Effector CD4-positive, alpha-beta T cell (primary cell): ENCODE results near the gene APMAP.
A peak's percentile ranks its signal among the peaks of the same experiment; 100 is the strongest.

ENCODE experiments used
- DNase-seq: peaks from one replicate; pipeline ENCODE4 v3.0.0-alpha.2; 2020
- total RNA-seq: gene quantifications from one replicate; lab custom pipeline; 2026; lab: John Stamatoyannopoulos, UW

Gene APMAP, protein sequence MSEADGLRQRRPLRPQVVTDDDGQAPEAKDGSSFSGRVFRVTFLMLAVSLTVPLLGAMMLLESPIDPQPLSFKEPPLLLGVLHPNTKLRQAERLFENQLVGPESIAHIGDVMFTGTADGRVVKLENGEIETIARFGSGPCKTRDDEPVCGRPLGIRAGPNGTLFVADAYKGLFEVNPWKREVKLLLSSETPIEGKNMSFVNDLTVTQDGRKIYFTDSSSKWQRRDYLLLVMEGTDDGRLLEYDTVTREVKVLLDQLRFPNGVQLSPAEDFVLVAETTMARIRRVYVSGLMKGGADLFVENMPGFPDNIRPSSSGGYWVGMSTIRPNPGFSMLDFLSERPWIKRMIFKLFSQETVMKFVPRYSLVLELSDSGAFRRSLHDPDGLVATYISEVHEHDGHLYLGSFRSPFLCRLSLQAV
- total RNA-seq: 35.8 reads per million, percentile 60 among the genes with 10 or more reads in this experiment

DNA sequence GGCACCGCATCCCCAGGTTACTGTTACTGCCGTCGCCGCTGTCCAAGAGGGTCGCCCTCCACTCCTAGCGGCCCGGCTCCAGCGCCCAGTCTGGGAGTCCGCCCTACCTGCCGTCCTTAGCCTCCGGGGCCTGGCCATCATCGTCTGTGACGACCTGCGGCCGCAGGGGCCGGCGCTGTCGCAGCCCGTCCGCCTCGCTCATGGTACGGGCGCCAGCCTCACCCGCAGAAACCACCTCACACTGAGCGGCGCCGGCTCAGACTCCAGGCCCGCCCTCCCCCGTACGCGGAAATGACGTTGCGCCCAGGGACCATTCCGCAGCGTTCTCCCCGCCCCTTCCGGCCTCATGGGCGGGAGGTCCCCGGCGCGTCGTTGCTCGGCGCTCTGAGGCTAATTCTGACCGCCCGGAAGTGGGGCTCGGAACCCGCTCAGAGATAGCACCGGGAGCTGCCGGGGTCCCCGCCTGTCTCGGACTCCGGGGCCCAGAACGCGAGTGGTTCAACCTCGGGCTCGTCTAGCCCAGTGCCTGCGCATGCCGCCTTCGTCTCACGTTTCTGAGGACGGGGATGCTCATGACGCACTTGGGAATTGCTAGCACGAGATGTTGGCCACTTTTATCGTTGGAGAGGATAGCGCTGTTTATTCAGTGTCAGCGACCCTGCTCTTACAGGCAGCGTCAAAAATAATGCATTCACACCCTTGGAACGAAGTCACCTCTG is at the start of gene APMAP:
APMAP (minus strand) TSS at position 265 of the 719 bp plus-strand sequence; CDS start at position 202, 63 bp downstream.
- DNase-seq: peak; percentile 95

DNA sequence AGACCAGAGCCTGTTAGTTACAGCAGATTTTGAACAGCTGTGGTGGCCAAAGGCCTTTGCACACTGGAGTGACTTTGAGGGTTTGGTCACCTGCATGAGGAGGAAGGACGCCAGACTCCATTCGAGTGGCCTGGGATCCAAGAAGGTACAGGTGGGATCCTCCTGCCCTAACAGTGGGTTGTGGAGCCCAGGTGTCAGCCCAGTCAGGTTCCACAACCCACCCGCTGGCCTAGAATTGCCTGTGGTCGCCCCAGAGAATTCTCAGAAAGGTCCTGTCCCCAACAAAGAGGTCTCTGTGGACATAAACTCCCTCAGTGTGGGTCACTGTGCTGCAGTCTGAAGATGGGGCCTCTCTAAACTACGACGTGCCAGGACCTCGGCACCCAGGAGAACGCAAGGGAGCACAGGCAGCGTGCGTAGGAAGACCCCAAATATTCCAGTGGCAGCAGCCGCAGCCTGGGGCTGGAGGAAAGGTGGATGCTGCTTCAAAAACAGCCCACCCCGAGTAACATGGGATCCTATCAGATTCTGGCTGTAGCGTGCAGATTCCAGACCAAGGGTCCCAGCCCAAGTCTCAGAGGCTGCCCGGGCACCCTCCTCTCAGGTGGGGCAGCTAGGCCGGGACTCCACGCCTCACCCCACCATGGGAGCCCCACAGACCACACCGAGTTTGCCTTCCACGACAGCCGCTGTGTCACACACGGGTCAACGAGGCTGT is 49.4 kb upstream of the APMAP start:
- no peak for DNase-seq

GRCh38 chr20:25040438-25040831 is 47.9 kb upstream of the APMAP start:
- no peak for DNase-seq

- no peak for DNase-seq
These were observed 47.3 kb upstream of the APMAP start for GRCh38 chr20:25039697-25040437.

- DNase-seq: no peak
These were observed 46.1 kb upstream of the APMAP start for GRCh38 chr20:25038591-25039015.

GRCh38 chr20:25038103-25038410 is 45.5 kb upstream of the APMAP start:
- no peak for DNase-seq

DNA sequence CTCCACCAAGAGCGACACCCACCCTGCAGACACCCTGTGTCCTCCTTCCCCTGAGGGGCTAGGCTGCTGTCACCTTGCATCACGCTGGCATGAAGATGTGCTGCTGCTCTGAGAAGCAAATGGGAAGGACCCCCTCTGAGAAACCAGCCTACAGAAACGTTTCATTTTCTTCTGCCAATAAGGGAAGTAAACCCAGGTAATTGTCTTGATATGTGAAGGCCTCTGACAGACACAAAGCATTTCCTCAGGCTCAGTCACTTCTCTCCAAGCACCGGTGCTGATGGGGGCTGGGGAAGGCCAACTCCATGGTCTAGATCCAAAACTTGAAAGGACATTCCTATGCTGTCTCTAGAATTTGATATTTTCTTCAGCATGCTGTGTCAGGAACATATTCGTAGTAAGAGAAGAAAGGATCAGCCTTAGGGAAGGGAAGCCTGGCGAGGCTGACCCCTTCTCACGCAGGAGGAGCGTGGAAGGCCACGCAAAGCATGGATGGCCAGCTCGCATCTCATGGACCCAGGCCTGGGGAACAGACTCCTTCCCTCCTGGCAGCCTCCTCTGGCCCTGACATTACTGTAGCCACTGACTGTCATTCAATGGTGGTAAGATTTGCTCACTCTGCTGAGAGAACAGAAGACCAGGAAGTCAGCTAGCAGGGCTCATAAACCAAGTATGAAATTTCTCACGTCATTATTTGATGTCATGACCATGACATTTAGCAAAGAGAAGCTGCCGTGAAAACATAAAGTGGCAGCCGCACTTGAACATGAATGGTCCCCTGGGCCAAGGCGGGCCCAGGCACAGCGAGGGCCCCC is 44.9 kb upstream of the APMAP start:
- DNase-seq: no peak

GRCh38 chr20:25036331-25036936 is 43.9 kb upstream of the APMAP start:
- no peak for DNase-seq

DNA sequence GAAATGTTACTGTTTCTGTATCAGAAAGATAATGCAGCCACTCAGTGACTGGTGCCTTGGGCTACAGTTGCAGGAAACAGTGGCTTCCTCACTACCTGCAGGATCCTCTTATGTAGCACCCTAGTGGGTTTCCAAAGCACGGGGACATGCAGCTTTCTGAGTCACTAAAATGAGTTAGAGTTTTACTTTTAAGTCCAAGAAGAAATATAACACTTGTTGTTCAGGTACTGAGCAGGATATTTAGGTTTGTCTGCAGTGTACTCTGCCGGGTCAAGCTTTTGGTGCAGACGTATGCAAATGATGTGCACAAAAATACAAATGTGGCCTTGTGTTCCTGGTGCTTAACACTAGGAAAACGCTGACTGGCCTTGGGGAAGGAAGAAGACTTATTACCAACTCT is 43.4 kb upstream of the APMAP start:
- no peak for DNase-seq

- DNase-seq: no peak
These were observed 41.4 kb upstream of the APMAP start for GRCh38 chr20:25033924-25034300.

DNA sequence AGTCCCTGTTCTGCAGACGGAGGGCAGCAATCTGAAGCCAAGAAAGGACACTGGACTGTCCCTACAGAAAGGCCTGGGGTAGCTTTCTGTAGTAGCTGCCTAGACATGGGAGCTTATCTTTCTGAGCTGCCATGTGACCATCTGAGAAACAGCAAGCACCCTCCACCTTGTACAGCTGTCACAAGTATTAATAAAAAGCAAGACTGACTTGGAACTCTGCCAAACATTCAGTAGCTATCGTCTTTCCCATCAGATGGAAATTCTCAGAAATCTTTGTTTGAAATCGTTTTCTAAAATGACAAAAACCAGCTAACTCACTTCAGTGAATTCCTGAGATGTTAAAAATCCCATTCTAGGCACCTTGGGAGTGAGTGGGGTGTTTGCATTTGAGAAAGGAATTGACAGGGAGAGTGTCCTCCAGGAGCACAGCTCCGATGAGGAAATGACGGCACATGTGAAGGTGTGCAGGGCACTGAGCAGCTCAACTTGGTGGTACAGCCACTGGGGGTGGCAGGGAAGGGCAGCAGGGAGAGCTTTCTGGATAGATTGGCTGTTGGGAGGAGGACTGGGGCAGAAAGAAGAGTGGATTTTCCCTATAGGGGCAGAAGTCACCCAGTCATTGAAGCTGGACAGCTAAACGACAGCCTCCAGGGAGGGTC is 40.8 kb upstream of the APMAP start:
- no peak for DNase-seq

DNA sequence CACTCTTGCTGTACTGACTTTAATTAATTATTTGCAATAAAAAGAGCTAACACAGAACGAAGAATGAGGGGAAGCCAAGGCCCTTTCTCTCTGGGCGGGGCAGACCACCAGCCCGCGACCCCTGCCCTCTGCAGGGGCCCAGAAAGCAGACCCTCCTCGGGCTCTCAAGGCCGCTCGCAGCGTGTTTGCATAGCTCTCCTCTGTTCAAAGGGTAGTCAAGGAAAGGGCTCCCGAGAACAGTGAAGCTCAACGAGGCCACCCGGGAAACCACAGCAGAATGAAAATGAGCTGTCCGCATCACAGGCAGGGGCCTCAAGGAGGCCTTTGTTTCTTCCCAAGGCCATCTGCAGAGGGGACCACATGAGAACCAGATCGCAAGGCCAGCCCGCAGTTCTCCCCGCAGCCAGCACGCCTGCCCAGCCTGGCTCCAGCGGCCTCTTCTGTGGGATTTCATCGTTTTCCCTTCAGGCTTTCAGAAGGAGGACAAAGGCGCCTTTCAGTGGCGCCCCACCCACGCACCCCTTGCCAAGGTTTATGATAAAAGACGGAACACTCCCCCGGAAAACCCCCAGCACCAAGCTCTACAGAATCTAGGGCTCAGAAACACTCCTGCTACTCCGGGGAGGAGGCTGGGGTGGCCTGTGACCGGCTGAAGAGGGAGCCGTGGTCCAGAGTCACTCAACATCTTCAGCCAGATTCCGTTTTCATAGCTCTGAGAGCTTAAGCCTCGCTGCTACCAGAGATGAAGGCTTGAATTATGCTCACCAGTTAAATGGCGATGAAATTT is 40.1 kb upstream of the APMAP start:
- no peak for DNase-seq

DNA sequence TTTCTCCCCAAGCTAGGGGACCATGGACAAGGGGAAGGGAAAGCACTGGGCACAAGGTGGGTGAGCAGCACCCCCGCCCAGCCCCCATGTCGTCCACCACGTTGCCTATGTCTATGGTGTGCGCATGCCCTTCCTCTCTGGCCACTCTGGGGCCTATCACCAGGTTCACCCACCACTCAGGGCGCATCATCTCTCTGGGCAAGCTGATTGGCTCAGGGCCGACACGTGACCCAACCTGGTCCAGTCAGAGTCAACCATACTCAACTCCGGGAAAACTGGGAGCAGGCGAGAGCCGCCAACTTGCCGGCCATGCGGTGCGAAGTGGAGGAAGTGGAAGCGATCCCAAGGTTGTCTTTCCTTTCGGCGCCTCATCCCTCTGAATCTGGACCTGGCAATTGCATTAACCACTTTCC is 39.5 kb upstream of the APMAP start:
- DNase-seq: no peak

- DNase-seq: no peak
These were observed 38.7 kb upstream of the APMAP start for GRCh38 chr20:25031241-25031640.

DNA sequence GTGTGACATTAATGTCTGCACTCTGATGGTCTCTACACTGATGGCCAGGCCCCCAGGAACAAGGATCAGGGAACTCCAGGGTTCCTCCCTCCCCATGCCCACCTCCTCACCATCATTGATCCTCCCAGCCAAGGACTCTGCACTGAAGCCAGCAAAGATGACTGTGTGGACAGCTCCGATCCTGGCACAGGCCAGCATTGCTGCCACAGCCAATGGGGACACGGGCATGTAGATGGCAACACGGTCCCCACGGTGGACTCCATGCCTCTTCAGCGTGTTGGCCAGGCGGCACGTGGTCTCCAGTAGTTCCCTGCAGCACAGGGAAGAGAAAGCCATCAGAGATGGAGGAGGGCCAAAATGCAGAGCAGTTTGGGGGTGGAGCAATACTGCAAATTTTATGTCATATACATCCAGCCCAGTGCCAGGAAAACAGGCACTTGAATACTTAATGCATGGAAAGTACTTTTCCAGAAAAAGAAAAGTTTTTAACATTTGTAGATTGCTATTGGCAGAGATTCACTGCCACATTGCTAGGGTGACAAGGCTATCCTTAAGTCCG is 38.2 kb upstream of the APMAP start:
- no peak for DNase-seq

GRCh38 chr20:25030007-25030648 is 37.6 kb upstream of the APMAP start:
- no peak for DNase-seq

DNA sequence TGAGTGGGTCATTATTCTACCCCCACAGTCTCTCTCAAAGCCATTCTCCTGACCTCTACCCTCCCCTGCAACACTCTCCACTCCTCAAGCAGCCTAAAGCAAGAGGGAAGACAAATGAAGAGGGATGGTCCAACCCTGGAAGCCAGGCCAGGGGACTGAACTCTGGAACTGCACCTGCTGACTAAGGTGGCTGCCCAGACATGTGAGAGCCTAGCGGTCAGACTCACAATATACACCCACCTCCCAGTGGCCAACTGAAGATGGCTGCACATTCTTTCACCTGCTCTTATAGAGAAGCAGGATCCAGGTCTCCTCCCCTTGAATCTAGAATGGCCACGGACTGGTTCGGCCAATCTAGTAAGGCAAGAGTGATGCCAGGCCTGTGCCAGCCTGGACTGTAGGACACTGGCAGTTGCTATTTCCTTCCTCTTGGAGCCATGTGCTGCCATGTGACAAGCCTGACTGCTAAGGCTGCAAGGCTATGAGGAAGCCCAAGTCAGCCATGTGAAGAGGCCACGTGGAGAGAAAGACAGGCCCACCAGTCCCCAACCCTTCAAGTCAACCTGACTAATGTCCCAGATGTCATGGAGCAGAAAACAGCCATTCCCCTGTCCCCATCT is 33.5 kb upstream of the APMAP start:
- DNase-seq: no peak

DNA sequence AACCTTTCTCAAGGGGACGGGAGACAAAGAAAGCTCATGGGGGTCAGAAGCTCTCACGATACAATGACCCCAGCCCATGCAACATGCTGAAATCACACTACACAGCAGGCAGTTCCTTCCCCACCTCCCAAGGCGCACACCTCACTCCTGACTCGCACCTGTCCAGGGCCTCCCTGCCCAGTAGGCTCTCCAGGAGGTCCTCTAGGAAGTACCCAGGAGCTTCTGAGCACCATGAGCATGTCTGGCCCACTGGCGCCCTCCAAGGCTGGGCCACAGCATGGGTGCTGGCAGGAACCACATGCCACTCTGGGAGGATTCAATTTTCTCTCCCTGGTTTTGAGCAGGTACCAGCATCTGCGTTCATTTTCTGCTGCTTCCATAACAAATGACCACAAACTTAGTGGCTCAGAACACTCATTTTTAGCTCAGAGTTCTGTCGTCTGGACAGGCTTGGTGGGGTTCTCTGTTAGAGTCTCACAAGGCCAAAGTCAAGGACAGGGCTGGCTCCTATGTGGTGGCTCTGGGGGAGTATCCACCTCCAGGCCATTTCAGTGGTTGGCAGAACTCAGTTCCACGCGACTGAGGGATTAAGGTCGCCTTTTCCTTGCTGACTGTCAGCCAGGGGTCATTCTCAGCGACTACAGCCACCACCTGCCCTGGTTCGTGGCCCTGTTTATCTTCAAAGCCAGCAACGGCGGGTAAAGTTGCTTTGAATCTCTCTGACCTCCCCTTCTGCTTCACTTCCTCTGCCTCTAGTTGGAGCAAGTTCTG is 32.7 kb upstream of the APMAP start:
- no peak for DNase-seq
